NCI-H526 (cell line): Measurements from ENCODE around the gene MT1A.

Source experiments
- DNase-seq, 2 experiments: peaks; one replicate each; lab custom pipeline; 2025; lab: John Stamatoyannopoulos, UW

MT1A gene

DNA sequence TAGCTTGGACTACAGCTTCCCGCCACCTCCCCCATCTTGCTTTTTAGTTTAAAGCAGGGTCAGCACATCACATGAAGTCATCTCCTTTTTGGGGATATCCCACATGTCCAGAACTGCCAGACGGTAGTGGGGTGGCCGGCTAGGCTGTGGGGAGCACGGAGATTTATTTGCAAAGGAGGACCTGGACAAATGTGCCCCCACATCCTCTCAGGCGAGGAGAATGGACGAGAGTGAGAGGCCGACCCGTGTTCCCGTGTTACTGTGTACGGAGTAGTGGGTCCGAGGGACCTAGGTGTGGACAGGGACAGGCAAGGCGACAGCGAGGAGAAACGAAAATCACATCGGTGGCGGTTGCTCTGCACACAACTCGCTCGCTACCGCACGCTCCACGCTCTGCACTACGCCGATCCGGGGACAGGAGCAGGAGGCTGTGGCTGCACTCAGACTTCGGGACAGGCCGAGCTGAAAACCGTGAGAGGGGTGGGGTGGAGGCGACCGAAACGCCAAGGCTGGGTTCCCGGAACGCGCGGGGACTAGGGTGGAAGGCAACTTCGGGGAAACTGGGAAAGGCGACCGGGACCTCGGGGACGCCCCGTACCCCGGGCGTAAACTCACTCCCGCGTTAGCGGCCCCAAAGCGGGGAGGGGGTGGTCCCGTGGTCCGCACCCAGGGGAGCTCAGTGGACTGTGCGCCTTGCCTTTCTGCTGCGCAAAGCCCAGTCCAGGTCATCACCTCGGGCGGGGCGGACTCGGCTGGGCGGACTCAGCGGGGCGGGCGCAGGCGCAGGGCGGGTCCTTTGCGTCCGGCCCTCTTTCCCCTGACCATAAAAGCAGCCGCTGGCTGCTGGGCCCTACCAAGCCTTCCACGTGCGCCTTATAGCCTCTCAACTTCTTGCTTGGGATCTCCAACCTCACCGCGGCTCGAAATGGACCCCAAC is at the start of gene MT1A:
Gene MT1A (plus strand): TSS at position 853 of the 937 bp plus-strand sequence. CDS start 73 bp downstream, at position 926.
- DNase-seq = peak in 1 of 2 experiments; percentile 43

DNA sequence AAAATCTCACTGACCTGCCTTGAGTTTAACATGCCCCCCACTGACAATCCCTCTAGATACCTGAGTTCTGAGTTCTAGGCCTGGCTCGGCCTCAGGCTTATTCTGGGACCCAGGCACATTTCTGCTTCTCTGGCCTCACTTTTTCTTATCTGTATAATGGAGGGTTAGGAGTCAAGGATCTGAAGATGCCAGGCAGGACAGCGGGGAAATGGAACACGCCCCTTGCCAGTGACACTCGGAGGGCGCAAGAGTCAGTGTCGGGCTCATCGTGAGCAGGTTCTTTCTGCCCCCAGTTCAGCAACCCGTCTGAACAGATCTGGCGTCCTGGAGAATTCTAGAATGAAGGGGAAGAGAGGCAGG is 49.7 kb upstream of the MT1A start:
- DNase-seq = peak in 1 of 2 experiments; percentile 29

DNA sequence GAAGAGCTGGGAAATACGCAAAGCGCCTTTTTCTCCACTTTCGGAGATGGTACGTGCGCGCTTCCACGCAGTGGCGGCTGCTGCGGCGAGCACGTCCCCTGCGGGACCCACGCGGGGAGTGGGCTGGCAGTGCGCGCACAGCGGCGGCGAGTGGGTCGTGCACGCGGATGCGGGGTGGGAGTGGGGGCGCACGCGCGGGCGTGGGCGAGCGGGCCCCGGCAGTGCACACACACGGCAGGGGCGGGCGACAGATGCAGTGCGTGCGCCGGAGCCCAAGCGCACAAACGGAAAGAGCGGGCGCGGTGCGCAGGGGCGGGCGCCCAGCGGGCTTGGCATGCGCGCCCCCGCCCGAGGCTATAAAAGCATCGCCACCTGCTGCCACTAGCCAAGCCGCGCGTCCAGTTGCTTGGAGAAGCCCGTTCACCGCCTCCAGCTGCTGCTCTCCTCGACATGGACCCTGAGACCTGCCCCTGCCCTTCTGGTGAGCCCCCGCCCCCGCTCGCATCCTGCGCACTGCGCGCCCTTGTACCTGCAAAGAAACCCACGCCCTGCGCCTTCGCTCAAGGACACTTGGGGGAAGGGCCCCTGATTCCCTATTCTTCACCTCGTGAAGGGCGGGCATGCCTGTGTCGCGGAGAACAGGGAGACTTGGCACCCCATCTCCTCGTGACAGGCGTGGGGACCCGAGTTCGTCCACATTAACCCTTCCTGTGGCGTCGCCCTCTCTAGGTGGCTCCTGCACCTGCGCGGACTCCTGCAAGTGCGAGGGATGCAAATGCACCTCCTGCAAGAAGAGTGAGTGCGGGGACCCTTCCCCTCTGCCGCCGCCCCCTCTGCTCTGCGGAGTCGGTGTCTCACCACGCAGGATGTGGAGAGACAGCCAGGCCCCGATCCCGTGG is 49.1 kb upstream of the MT1A start, which contains the start of gene MT3:
Gene MT3 (plus strand): TSS at position 388 of the 899 bp plus-strand sequence. CDS start 63 bp downstream, at position 451.
- peak; percentile 45 to 77 for DNase-seq

DNA sequence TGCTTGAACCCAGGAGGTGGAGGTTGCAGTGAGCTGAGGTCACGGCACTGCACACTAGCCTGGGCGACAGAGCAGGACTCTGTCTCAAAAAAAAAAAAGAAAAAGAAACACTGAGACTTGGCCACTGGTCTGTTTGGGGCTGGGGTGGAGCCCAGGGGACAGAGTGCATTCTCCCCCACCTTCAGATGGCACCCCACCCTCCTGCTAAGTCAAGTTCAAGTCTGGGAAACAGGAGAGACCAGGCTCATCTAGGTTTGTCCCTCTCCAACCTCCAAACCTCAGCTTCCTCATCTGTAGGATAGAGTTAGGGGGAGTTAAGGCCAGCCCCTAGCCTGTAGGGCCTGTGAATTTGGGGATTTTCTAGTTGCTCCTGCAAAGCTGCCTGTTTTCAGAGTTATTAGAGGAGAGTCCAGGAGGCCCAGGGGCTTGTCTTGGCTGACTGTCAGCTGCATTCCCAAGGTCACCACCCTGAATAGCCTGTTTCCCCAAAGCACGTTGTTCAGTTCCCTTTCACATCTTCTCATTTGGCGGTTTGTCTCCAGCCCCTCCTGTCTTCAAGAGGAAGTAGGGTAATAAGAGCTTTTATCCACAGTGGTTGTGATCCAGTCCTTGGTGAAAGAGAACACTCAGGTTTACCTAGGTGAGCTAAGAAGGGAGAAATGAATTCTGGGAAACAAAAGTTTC is 46.9 kb upstream of the MT1A start:
- no peak for DNase-seq

DNA sequence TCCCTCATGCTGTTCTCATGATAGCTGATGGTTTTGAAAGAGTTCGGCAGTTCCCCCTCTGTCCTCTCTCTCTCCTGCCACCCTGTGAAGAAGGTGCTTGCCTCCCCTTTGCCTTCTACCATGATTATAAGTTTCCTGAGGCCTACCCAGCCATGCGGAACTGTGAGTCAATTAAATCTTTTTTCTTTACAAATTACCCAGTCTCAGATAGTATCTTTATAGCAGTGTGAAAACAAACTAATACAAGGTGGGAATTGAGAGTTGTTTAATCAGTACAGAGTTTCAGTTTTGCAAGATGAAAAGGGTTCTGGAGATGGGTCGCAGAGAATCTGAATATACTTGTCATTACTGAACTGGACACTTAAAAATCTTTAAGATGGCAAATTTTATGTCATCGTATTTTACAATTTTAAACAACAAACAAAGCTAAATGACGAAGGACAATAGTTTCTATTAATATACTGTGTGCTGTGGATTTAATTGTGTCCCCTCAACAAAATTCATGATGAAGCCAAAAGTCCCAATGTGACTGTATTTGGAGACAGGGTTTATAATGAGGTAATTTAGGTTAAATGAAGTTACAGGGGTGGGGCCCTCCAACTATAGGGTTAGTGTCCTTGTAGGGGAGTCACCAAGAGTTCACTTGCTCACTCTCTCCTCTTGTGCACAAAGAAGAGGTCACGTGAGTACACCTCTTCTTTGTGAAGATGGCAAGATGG is 44.7 kb upstream of the MT1A start:
- DNase-seq = no peak

DNA sequence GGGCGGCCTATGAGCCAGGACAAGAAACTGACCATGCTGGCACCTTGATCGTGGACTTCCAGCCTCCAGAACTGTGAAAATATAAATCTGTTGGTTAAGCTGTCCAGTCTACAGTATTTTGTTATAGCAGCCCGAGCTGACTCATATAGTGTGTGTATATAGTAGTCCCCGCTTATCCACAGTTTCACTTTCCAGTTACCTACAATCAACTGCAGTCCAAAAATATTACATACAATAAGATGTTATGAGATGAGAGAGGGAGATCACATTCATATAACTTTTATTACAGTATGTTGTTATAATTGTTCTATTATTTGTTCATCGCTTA is 44.2 kb upstream of the MT1A start:
- DNase-seq = no peak

DNA sequence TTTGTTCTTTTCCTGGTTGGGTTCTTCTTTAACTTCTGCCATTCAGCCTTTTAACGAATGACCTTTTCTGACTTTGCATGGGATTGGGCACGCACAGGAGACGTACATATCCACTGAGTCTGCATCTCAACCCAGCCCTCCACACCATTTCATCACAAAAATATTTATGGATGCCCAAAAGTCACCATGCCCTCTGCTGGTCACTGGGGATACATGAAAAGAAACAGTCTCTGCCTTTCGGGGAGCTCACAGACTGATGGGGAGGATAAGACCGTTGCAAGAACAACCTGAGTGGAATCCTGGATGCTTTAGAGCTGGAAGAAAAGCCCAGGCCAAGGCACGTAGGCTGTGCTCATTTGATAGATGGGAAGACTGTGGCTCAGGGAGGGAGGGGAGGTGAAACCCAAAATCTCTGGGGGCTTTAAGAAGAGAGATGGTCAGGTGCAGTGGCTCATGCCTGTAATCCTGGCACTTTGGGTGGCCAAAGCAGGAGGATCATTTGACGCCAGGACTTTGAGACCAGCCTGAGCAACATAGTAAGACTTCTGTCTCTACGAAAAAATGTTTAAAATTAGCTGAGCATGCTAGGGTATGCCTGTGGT is 38.0 kb upstream of the MT1A start:
- peak in 1 of 2 experiments; percentile 64 for DNase-seq

DNA sequence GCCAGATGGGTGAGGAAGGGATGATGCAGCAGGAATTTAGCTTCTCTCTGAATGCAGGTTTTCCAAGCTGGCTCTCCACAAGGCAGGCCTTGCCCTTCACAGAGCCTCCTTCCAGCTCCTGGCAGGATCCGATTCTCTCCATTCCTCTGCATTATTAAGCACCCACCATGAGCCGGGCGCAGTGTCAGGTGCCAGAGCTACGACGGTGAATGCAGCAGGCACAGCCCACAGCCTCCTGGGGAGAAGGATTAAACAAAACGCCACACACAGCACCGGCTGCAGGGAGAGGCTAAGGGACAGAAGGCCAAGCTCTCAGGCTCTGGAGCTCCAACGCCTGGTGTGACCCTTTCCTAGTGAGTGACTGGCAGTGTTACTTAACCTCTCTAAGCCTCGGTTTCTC is 37.1 kb upstream of the MT1A start:
- DNase-seq = no peak

DNA sequence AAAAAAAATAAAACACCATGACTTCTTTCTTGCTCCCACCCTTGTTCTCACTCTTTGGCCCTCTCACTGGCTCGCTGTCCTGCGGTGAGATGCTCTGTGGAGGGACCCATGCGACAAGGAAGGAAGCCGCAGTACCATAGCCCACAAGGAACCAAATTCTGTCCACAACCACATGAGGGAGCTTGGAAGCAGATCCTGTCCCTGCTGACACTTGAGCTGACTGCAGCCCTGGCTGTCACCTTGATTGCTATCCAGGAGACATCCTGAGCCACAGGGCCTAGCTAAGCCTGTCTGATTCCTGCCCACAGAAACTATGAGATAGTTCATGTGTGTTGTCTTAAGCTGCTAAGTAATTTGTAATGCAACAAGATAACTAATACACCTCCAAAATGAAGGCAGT is 34.9 kb upstream of the MT1A start:
- peak; percentile 18 to 49 for DNase-seq

DNA sequence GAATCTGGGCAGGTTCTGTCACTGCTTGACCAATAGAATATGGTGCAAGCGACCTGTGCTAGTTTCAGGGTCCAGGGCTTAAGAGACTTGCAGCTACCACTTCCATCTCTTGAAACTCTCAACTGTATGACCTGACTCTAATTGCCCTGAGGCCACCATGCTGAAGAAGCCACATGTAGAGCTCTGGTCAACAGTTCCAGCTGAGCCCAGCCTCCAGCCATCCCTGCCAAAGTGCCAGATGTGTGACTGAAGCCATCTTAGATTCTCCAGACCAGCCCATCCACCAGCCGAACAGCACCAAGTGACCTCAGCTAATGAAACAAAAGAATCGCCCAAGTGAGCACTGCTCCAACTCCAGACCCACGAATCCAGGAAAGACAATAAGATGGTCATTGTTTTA is 33.5 kb upstream of the MT1A start:
- DNase-seq = no peak

DNA sequence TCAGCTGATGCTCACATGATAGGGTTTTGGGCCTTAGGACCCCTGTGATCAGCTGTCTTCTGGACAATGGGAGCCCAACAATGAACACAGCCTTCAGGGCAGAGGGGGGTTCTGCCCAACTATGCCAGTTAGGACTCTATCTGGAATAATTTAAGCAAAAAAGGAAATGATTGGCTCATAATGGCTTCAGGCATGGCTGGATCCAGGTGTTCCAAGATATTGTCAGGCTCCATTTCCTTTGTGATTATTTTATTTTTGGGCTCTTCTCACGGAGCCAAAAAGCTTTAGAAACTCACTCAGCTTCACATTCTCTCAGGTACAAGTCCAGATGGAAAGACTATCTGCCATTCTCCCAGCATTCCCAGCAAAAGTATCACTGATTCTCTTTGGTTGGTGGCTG is 33.0 kb upstream of the MT1A start:
- DNase-seq = no peak

DNA sequence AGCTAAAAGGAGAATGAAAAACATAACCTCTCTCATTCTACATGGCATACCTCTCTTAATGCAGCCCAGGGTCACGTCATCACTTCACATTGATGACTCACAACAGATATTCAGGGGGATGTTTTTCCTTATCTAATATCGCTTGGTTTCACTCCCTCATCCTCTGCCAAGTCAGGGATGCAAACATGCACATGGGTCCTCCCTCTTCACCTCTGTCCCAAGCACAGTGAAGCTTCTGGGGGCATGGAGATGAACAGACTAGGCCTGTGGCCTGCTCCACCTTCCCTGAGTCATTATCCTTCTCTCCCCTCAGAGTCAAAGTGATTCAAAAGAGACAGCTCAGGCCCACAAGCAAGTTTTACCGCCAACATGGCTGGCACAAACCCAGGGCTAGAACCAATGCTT is 32.4 kb upstream of the MT1A start:
- DNase-seq = no peak

DNA sequence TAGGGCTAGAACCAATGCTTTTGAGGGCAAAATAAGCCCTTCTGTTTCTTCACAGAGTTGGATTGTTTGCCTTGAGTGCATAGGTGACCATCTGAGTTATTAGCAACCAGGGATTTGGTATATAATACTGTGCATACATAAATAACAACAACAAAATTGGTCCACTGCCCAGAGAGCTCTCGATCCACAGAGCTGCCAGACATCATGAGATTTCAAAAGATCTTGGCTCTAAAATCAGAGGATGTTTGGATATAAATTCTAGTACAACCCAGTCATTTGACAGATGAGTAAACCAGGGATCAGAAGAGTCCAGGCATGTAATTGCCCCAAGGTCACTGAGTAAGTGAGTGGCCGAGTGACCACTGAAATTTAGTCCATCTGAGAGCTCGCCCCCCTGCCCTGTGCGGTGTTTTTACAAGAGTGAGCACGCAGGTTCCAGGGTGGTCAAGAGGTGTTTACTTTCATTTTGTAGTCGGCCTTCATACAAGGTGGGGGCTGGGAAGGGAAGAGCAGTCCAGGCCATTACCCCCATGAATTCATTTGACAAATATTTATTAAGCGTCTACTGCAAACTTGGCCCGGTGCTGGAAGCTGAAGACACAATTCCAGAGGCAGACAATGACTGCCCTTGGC is 31.9 kb upstream of the MT1A start:
- no peak for DNase-seq

DNA sequence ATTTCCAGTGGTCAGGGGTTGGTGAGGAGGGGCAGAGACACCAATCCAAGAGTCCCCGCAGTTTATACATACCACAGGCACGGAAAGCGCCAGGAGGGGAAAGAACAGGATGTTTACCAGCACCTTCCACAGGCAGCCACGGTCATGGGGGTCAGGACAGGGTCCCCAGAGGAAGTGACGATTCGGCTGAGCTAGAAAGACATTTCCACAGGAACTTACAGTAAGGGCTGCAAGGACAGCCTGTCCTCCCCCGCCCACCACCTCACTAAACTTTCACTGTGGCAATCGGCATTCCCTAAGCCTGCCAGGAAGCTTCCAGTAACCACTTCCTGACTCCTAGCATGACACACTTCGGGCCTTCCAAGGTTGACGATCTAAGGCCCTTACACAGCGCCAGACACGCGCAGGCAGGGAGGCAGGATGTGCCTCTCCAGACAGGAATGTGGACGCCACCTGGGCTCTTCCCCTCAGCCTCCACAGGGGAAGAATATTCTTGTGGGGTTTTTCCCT is 31.3 kb upstream of the MT1A start:
- DNase-seq = no peak

DNA sequence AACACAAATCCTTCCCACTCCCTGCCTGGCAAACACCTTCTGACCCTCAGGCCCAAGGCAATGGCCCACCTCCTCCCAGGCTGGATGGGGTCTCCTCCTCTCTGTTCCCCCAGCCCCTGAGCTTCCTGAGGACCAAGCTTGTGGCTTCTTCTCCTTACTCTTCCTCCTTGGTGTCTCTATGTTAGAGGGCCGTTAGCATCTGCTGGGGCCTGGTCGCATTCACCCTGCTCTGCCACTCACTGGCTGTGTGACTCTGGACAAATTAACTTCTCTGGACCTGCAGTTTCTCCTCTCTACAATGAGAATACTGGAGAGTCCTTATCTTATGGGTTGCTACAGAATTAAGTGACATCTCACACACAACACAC is 30.8 kb upstream of the MT1A start:
- DNase-seq = no peak

DNA sequence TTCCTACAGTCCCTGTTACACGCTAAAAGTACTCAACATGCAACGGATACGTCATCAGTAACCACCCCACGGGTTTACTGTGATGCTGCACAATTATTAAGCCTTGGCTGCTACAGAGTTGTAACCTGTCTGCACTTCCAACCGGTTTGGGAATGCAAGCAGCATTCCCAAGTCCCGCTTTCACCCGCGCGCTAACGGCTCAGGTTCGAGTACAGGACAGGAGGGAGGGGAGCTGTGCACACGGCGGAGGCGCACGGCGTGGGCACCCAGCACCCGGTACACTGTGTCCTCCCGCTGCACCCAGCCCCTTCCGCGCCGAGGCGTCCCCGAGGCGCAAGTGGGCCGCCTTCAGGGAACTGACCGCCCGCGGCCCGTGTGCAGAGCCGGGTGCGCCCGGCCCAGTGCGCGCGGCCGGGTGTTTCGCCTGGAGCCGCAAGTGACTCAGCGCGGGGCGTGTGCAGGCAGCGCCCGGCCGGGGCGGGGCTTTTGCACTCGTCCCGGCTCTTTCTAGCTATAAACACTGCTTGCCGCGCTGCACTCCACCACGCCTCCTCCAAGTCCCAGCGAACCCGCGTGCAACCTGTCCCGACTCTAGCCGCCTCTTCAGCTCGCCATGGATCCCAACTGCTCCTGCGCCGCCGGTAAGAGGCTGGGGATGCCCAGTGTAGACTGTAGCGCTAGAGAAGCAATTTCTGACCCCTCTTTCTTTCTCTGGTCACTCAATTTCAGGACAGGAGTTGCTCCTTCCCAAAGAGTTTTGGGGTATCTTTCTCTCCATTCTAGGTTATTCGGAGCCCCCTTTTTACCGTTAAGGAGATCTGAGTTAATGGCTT is 30.2 kb upstream of the MT1A start, which contains the start of gene MT2A:
Gene MT2A (plus strand): TSS at position 542 of the 833 bp plus-strand sequence. CDS start 72 bp downstream, at position 614.
- peak; percentile 84 to 95 for DNase-seq

DNA sequence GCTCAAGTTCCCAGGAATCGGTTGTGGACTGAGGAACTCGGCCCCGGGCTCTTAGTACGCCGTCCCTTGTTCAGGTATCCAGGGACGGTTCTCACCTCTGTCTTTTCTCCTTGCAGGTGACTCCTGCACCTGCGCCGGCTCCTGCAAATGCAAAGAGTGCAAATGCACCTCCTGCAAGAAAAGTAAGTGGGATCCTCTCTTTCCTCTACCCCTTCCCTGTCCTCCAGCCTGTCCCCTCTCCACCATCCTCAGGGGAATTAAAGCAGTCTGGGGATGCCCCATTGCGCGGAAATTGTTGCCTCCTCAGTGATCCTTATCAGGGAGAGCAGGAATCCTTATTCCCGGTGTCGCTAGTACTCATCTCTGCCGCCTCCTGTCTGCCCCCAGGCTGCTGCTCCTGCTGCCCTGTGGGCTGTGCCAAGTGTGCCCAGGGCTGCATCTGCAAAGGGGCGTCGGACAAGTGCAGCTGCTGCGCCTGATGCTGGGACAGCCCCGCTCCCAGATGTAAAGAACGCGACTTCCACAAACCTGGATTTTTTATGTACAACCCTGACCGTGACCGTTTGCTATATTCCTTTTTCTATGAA is 29.5 kb upstream of the MT1A start:
- peak in 1 of 2 experiments; percentile 38 for DNase-seq

DNA sequence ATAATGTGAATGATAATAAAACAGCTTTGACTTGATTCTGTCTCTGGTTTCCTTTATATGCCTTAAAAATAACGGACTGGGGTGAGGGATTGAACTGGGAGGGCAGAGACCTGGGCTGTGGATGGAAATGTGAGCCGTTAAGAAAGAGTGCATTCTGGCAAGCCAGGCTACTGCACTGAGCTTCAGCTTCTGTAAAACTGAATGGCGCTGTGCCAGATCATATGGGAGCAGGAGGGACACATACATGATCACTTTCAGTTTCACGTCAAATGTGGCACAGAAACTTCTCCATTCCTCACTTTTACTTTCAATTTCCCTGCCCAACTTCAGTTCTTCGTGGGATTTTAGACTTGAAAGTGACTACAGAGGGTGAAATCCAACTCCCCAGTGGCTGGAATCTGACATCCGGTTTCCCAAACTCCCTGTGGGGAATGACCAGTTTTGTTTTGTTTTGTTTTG is 29.0 kb upstream of the MT1A start:
- peak in 1 of 2 experiments; percentile 37 for DNase-seq
